KOPT-K1 (cell line): ENCODE measurements around the gene TBC1D21.

Experiments used
- H3K27ac ChIP-seq: fragments of 200-600 bp; sonication (generic); 2 replicates; pipeline ENCODE4 v1.5.1; 2016; ENCODE audit warnings: antibody characterized with exemption, mild to moderate bottlenecking, low read depth, low read length; ENCODE audit not compliant: poor library complexity, severe bottlenecking
- H3K36me3 ChIP-seq: fragments of 200-600 bp; sonication (generic); 2 replicates; pipeline ENCODE4 v1.5.1; 2017; ENCODE audit warnings: antibody characterized with exemption, mild to moderate bottlenecking, low read length, moderate library complexity; ENCODE audit not compliant: insufficient read depth
- H3K9me3 ChIP-seq: fragments of 200-600 bp; sonication (generic); 2 replicates; pipeline ENCODE4 v1.5.1; 2017; ENCODE audit warnings: antibody characterized with exemption, low read length, mild to moderate bottlenecking; ENCODE audit not compliant: insufficient read depth, poor library complexity, severe bottlenecking

TBC1D21 gene

GRCh38 chr15:73923488-73924164 is 50.3 kb downstream of the TBC1D21 start:
- H3K9me3 ChIP-seq, result peaks cover 6% of the 10 kb centered on the region
- no peaks in the 10 kb centered on the region for H3K36me3 ChIP-seq
- H3K27ac ChIP-seq, result no peak overlapping the region

- Histone ChIP-seq H3K27ac (no peak overlapping the region), H3K9me3 (no peaks in the 10 kb centered on the region), H3K36me3 (no peaks in the 10 kb centered on the region)
Measured at GRCh38 chr15:73924171-73924921, 51.0 kb downstream of the TBC1D21 start.

- H3K27ac ChIP-seq, result no peak overlapping the region
Measured at GRCh38 chr15:73925848-73926218, 52.5 kb downstream of the TBC1D21 start.

GRCh38 chr15:73926219-73927002 is 53.0 kb downstream of the TBC1D21 start, which contains the start of gene LOXL1:
Gene LOXL1 (plus strand): TSS chr15:73926462. CDS start chr15:73926784, 322 bp downstream.
- Histone ChIP-seq H3K9me3 (no peaks in the 10 kb centered on the region), H3K36me3 (no peaks in the 10 kb centered on the region), H3K27ac (no peak within 1 kb of the TSS)

More at GRCh38 chr15:73925848-73926218, 52.5 kb downstream of the TBC1D21 start:
- Histone ChIP-seq H3K9me3 (no peaks in the 10 kb centered on the region), H3K36me3 (no peaks in the 10 kb centered on the region)

GRCh38 chr15:73927003-73927475 is 53.7 kb downstream of the TBC1D21 start:
- Histone ChIP-seq H3K27ac (no peak overlapping the region), H3K36me3 (no peaks in the 10 kb centered on the region), H3K9me3 (no peaks in the 10 kb centered on the region)

- no peaks in the 10 kb centered on the region for H3K36me3 ChIP-seq
- no peaks in the 10 kb centered on the region for H3K9me3 ChIP-seq
- peak overlapping the region; percentile 36 for H3K27ac ChIP-seq
Measured at GRCh38 chr15:73927476-73928240, 54.3 kb downstream of the TBC1D21 start.

GRCh38 chr15:73928241-73928579 is 54.8 kb downstream of the TBC1D21 start:
- Histone ChIP-seq H3K36me3 (no peaks in the 10 kb centered on the region), H3K27ac (peak overlapping the region; percentile 36), H3K9me3 (no peaks in the 10 kb centered on the region)

GRCh38 chr15:73928971-73929627 is 55.7 kb downstream of the TBC1D21 start:
- Histone ChIP-seq H3K36me3 (no peaks in the 10 kb centered on the region), H3K27ac (peak overlapping the region; percentile 52), H3K9me3 (no peaks in the 10 kb centered on the region)

- H3K27ac ChIP-seq, result no peak overlapping the region
- no peaks in the 10 kb centered on the region for H3K36me3 ChIP-seq
Measured at GRCh38 chr15:73930371-73930770, 57.0 kb downstream of the TBC1D21 start.

GRCh38 chr15:73930790-73931281 is 57.5 kb downstream of the TBC1D21 start:
- no peaks in the 10 kb centered on the region for H3K36me3 ChIP-seq
- H3K9me3 ChIP-seq, result no peaks in the 10 kb centered on the region
- no peak overlapping the region for H3K27ac ChIP-seq

More at GRCh38 chr15:73930371-73930770, 57.0 kb downstream of the TBC1D21 start:
- H3K9me3 ChIP-seq, result no peaks in the 10 kb centered on the region

GRCh38 chr15:73931441-73931840 is 58.1 kb downstream of the TBC1D21 start:
- no peaks in the 10 kb centered on the region for H3K9me3 ChIP-seq
- no peak overlapping the region for H3K27ac ChIP-seq
- no peaks in the 10 kb centered on the region for H3K36me3 ChIP-seq

GRCh38 chr15:73932381-73933191 is 59.2 kb downstream of the TBC1D21 start:
- H3K9me3 ChIP-seq, result no peaks in the 10 kb centered on the region
- no peaks in the 10 kb centered on the region for H3K36me3 ChIP-seq
- no peak overlapping the region for H3K27ac ChIP-seq

GRCh38 chr15:73934281-73934680 is 60.9 kb downstream of the TBC1D21 start:
- Histone ChIP-seq H3K27ac (no peak overlapping the region), H3K9me3 (no peaks in the 10 kb centered on the region), H3K36me3 (no peaks in the 10 kb centered on the region)
